ENCODE measurements around the gene TMC1. TPM values are rescaled to one million over a fixed set of nuclear protein-coding genes. Genes with fewer than 3 reads are reported as not detected.
A peak's percentile ranks its signal among the peaks of the same experiment; 100 is the strongest.

Gene TMC1
- total and polyA plus RNA-seq, 2 of the 8 experiments (the other 6 are each of a cell fraction or from before 2014, with no cell fraction given): 0.95 to 0.98 TPM

- H3K9me3 ChIP-seq (ENCODE audit: insufficient read depth in 2 of 2, low read depth in 1 of 2, low read length in 1 of 2): peaks cover 9 to 12% of the 10 kb centered on the region in 2 experiments; a peak in 3 of 4 replicates
- no peaks in the 10 kb centered on the region for H4K20me1 ChIP-seq (replicated peaks in 1 of 2; ENCODE audit: control insufficient read depth in 1 of 2, insufficient read depth in 2 of 2, low read length in 2 of 2)
- H3K36me3 ChIP-seq (ENCODE audit: control insufficient read depth in 2 of 4, insufficient read depth in 4 of 4, low read length in 3 of 4): no peaks in the 10 kb centered on the region
- no peak overlapping the region for H3K14ac ChIP-seq (ENCODE audit: insufficient read length)
- no peaks in the 10 kb centered on the region for H3K23me2 ChIP-seq (ENCODE audit: low read depth, low read length)
- POLR2A ChIA-PET (ENCODE audit: partially characterized antibody): no interaction called here
- H3K27me3 ChIP-seq (replicated peaks in 1 of 4; ENCODE audit: control insufficient read depth in 3 of 4, extremely low read depth in 1 of 4, insufficient read depth in 3 of 4, low read length in 3 of 4): no peaks in the 10 kb centered on the region
- H4K8ac ChIP-seq (ENCODE audit: extremely low read depth, insufficient read depth, low read length): no peak overlapping the region
- CTCF ChIA-PET (ENCODE audit: partially characterized antibody): interaction anchor here (0.6 kb wide), 2 partner anchors 24 to 165 kb away, joined by 3 read pairs; no protein-coding TSS in a partner anchor
- FAIRE-seq: no peak
- no peak for DNase-seq (ENCODE audit: low read depth in 1 of 2, low spot score in 2 of 2)
- H3K9ac ChIP-seq (replicated peaks in 1 of 4; ENCODE audit: extremely low read depth in 1 of 4, low read depth in 3 of 4, low read length in 3 of 4): no peak overlapping the region
- WGBS, 2 experiments (ENCODE audit: extremely low coverage in 1 of 2, insufficient coverage in 1 of 2, insufficient read length in 1 of 2, insufficient replicate concordance in 2 of 2, low coverage in 1 of 2, low lambda C conversion rate in 2 of 2, missing lambda C conversion rate in 1 of 2): 88% methylated on average over 4 of the region's 4 CpGs; no CpG with 5 or more reads in 1 of the 2 experiments
- no peak overlapping the region for H3K18ac ChIP-seq (ENCODE audit: extremely low read depth, low read length)
- peaks cover 0 to 4% (median 0%) of the 10 kb centered on the region in 4 experiments; a peak in 1 of 7 replicates for H3K4me1 ChIP-seq (replicated peaks in 1 of 4; ENCODE audit: control insufficient read depth in 3 of 4, insufficient read depth in 4 of 4, low read length in 3 of 4)
- no peaks in the 10 kb centered on the region for H3K79me1 ChIP-seq (ENCODE audit: low read depth, low read length)
- no peak overlapping the region for H4K5ac ChIP-seq (ENCODE audit: insufficient read length, low read depth, low read length)
- H4K91ac ChIP-seq (replicated peaks; ENCODE audit: insufficient read length, low read length): no peak overlapping the region
- H3K27ac ChIP-seq (ENCODE audit: low read depth, low read length): no peak overlapping the region
- no peak overlapping the region; the same call in 1 of the 2 replicates for H2AFZ ChIP-seq (ENCODE audit: low read length)
- no peak overlapping the region for H2BK12ac ChIP-seq (ENCODE audit: low read depth, low read length)
- no peak overlapping the region for H3K4ac ChIP-seq (replicated peaks; ENCODE audit: insufficient read length, low read depth, low read length)
- no peak overlapping the region for H2BK5ac ChIP-seq (ENCODE audit: low read depth, low read length)
- H2AK5ac ChIP-seq (ENCODE audit: low read depth, low read length): 0 out of 2 replicates have a peak overlapping the region, but pooled peaks have one; percentile 39
- no peak overlapping the region for H3K56ac ChIP-seq (replicated peaks; ENCODE audit: insufficient read length, low read depth, low read length)
- H3K79me2 ChIP-seq (ENCODE audit: control insufficient read depth in 1 of 2, insufficient read depth in 2 of 2, low read length in 2 of 2): no peaks in the 10 kb centered on the region
- H3K4me2 ChIP-seq (ENCODE audit: insufficient read depth in 1 of 2, low read depth in 2 of 2, low read length in 2 of 2): no peak overlapping the region
- no peak overlapping the region for H2BK20ac ChIP-seq (ENCODE audit: low read length)
- no peak overlapping the region for H3K23ac ChIP-seq (ENCODE audit: insufficient read length)
- no peak overlapping the region for H2BK120ac ChIP-seq (replicated peaks; ENCODE audit: low read depth, low read length)
- no peak overlapping the region for H3K4me3 ChIP-seq (ENCODE audit: extremely low read depth in 1 of 4, insufficient read depth in 2 of 4, low read depth in 3 of 4, low read length in 4 of 4)
- H2BK15ac ChIP-seq (ENCODE audit: low read length): no peak overlapping the region
Observed at GRCh38 chr9:72538921-72539702, 17.7 kb downstream of the TMC1 start.

Measured in H1 (cell line).